ENCODE measurements around the gene GUCY2D.

DNA sequence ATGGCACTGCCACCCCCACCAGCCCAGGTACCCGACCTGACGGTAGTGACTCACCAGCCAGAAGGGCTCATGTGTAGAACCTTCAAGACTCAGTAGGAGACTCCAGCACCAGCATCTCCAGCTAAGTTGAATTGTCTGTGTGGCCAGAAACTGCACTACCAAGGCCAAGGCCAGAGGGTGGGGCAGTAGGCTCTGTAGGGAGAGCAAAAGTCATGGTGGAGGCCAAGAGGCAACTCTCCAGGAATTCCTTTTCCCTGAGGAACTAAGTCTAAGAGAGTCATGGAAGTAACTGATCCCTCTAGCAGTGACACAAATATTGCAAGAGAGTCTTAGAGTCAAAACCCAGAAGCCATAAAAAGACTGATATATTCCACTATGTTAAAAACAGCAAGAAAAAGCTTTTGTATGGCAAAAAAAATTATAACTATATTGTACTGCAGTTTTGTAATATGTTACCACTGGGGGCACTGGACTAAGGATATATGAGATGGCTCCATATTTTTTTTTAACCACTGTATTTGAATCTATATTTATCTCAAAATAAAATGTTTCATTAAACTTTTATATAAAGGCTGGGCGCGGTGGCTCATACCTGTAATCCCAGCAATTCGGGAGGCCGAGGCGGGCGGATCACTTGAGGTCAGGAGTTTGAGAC lies 30.2 kb upstream of the GUCY2D start:
- TF ChIP-seq EZH2 (IDR thresholded peaks at IDR 0.05; ENCODE audit: insufficient read depth, poor library complexity, severe bottlenecking) (no peak), EZH2phosphoT487 (IDR thresholded peaks at IDR 0.05; ENCODE audit: insufficient read depth, low read depth) (no peak)

All from GM23248 (cell line).